Right lobe of liver (tissue), 4 donors: Measurements from ENCODE around the gene GBP1.

Source experiments
- POLR2A ChIP-seq: fragments of 450-650 bp; IDR thresholded peaks from one replicate; pipeline ENCODE4 v1.6.1; 2017; ENCODE audit warnings: antibody characterized with exemption, mild to moderate bottlenecking
- TF ChIP-seq, protein P1 (sequence below), 4 donors: fragments of 200-600 bp in 3 of 4; fragments of 450-650 bp in 1 of 4; IDR thresholded peaks; one replicate each; pipeline versions ENCODE4 v1.5.1 to v1.8.0; 2016 to 2022; ENCODE audit warnings: antibody characterized with exemption in 4 of 4, mild to moderate bottlenecking in 2 of 4
- donor health status: DM: no; HTN: no; CAD: no.
- donor health status: DM: no; HTN: no; CAD: no.
- donor health status: DM: no; HTN: yes; CAD: no.

DNA sequence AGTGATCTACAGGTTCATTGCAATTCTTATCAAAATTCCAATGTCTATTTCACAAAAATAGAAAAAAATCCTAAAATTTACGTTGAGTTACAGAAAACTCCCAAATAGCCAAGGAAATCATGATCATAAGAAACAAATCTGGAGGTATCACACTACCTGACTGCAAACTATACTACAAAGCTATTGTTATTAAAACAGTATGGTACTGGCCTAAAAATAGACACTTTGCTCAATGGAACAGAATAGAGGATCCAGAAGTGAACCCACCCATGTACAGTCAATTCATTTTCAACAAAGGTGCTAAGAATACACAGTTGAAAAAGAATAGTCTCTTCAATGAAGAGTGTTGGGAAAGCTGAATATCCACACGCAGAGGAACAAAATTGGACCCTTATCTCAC lies 30.7 kb upstream of the GBP1 start:
- no peak for TF ChIP-seq POLR2A
- TF ChIP-seq, protein P1, sequence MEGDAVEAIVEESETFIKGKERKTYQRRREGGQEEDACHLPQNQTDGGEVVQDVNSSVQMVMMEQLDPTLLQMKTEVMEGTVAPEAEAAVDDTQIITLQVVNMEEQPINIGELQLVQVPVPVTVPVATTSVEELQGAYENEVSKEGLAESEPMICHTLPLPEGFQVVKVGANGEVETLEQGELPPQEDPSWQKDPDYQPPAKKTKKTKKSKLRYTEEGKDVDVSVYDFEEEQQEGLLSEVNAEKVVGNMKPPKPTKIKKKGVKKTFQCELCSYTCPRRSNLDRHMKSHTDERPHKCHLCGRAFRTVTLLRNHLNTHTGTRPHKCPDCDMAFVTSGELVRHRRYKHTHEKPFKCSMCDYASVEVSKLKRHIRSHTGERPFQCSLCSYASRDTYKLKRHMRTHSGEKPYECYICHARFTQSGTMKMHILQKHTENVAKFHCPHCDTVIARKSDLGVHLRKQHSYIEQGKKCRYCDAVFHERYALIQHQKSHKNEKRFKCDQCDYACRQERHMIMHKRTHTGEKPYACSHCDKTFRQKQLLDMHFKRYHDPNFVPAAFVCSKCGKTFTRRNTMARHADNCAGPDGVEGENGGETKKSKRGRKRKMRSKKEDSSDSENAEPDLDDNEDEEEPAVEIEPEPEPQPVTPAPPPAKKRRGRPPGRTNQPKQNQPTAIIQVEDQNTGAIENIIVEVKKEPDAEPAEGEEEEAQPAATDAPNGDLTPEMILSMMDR (IDR thresholded peaks at IDR 0.05) = no peak
